UCSD-AML1 (cell line): ENCODE measurements around the gene PAN3.

ENCODE experiments used
- DNase-seq: peaks from one replicate; lab custom pipeline; 2025; ENCODE audit not compliant: unreplicated experiment; lab: John Stamatoyannopoulos, UW

Gene PAN3

DNA sequence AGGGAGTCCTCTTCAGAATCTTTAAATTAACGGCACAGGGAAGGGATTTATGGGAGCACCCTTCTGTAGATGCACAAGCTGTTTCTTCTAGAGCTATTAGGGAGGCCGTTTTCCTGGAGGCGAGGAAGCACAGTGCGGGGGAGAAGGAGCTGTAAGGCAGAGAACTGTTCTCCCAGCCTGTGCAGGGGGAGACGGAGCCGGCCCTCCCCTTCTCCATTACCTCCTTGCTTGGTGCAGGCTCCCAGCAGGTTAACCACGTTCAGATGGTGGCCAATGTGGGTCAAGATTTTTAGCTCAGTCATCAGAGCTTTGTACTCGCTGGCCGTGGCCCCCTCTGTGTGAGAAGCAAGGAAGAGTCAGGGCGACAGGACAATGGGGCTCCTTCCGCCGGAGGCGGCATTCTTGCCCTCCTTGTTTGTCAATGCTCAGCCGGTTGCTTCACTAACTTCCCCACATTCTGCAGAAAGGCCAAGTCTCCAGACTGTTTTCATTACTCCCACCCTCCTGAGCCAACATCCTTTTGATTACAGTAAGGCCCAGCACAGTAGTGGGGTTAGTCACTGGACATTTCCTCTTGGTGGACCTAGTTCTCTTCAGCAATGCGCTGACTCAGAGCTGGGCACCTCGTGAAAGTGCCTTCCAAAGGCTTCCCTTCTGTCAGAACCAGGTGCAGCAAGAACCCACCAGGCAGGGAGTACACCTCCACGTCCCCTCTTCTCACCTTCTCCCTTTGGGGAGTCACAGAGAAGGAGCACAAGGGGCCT lies 191.2 kb downstream of the PAN3 start:
- DNase-seq, result no peak

DNA sequence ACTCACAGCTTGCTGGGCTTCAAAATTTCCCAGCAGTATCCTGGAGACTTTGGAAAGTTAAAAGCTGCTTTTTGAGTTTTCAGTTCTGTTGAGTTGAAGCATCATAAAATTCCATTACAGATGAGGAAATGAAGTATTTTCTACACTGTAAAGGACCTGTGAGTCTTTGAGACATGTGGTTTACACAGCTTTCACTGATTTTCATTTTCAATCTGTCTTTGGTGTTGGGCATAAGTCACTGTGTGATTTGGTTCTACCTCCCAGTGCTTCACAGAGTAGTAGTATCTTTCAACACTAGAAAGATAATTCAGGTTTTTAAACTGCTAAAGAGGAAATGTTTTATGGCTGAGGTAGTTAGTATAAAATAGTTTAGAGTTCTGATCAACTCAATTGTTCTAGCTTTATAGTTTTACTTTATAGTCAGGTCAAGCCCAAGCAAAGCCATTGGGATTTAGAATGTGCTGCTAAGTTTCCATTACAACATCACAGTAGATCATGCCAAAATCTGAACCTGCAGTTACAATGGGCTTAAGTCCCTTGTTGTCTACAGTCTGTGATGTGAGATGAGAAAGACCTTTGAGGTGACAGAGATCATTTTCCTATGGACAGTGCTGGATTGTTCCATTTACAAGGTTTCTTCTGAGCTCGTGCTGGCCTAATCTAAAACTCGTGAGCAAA lies 195.0 kb downstream of the PAN3 start:
- DNase-seq, result no peak

DNA sequence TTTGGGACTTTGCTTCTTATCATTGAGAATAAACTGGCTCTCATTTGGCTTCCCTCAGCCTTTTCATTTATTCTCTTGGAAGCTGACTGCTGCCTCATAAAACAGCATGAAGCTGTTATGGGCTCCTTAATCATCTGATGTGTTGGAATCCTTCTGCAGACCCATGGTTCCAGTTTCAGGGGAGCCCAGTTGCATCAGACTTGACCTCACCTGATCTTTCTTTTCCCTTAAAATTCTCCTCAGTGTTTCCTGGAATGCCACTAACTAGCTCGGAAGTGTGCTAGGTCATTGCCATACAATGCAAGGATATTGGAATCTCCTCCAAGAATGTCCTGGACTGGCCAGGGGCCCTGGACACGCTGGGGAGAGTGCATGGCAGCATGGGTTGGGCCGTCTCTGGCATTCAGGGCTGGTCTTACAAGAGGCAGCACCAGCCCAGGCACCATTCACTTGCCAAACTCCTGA lies 197.9 kb downstream of the PAN3 start:
- DNase-seq, result no peak

DNA sequence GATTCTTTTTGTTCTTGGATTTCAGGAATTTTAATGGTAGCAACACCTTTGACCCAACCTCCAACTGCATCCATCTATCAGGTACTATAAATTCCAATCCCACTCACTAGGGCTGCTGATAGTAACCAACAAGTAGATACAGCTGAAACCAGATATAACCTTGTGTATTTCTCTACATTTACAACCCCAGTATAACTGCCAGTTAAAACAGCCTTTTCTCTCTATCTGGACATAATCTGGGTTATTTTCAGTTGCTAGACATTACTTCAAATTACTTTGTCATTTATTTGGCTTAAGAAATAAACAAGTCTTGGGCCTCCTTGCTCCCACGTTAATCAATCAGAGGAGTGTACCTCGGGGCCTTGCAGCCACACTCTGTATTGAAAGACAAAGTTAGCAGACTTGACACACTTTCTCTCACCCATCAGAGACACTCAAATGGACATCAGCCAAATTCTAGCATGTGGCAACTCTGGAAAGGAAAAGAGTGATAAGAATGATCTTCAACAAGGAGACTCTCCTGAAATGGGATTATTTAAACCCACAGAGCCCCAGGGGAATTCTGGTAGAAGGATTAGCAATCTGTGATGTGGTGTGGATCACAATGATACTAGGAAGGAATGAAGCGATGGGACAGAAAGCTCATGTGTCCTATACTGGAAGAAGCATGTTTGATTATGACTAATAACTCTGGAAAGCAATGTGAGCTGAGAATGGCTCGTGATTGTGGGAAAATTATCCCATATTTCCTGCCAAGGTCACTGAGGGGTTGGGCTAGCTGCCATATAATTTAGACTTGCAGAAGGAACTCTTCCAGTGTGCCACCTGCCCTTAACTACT lies 199.0 kb downstream of the PAN3 start:
- no peak for DNase-seq

DNA sequence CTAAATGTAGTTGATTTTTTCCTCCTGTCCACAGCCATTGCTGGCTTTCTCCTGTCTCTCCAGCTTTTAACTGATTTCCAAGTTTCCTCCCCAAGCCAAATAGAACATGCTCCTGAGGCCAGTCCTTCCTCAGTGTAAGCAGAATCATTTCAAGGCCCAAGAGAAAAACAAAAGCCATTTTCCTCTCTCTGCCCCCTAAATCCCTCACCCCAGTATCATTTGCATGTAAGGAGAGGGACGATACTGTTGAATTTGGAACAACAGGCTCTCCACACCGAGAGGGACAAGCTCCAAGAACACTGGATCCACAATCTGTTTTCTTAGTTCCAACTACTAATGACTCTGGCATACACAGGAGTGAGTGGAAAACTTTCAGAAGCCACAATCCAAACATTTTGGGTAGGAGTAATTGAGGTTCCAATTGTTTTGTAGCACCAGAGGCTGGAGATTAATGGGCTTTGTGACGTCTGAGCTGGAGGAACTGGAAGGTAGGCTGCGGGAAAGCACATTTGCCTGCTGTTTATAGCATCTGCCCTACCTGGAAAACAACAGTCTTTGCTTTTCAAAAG lies 199.7 kb downstream of the PAN3 start:
- DNase-seq, result no peak

DNA sequence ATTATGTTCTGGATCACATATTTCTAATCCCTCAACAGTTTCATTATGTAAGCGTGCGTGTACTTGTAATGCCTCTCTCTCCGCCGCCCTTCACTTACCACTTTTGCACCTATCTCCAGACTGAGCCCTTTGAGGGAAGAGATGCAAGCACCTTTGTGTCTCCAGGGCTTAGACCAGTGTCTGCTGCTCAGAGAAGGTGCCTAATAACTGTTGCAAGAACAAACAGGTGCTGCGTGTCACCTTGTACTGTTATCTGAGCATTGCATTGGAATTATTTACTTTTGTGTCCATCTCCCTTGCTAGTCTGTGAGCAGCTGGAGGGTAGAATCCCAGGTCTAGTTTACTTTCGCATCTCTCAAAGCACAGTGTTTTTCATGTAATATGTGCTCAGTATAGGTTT lies 200.4 kb downstream of the PAN3 start:
- no peak for DNase-seq

DNA sequence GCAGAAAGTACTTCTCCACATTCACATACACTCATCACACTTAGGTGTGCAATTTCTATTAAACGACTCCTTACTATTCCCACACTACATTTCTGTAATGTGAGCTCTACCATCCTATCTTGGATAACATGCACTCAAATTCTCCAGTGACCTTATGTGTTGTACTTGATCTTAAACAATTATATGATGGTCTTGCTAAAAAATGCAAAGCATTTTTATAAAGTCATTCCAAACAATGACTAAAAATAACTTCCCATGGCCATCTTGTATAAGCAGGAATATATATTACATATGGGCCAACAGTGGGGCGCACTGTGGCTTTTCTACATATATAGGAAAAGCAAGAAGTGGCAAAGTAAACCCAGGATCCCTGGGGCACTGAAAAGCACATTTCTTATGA lies 201.1 kb downstream of the PAN3 start:
- no peak for DNase-seq

DNA sequence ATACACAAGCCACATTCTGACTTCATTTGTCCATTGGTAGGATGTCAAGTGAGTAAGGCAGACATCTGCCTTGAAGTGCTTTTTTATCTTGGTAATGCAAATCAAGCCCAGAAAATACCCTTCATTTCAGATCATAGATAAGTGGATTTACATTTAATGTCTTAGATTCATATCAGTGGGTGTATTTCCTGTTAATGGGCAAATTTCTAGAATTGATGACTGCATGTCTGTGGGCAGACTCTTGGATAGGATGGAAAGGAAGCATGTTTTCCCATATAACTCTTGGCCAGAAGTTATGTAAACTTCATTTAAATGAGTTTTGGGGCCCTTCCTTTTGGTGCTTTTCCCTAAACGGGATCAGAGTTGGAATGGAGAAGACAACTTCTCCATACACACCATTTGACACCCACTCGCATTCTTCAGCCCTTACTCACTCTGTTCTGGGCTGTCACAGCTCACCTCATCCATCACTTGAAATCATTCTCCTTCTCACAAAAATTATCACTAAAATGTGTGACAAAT lies 202.0 kb downstream of the PAN3 start:
- no peak for DNase-seq

DNA sequence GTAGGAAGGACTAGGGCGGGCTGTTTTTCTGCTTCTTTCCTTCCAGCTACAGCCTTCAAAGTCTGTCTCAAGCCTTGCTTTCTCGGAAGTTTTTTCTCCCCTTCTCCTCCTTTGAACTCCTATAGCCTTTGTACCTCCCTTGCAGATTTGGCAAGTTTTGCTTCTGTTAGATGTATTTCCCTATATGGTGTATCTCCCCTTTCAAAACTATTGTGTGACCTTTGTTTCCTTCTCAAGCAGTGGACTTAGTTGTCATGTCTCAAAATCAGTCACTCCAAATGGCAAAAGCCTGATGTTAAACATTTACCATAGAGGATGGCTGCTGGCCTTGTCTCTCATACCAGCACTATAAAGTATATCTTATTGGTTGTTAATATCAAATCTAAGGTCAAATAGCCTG lies 203.9 kb downstream of the PAN3 start:
- no peak for DNase-seq

DNA sequence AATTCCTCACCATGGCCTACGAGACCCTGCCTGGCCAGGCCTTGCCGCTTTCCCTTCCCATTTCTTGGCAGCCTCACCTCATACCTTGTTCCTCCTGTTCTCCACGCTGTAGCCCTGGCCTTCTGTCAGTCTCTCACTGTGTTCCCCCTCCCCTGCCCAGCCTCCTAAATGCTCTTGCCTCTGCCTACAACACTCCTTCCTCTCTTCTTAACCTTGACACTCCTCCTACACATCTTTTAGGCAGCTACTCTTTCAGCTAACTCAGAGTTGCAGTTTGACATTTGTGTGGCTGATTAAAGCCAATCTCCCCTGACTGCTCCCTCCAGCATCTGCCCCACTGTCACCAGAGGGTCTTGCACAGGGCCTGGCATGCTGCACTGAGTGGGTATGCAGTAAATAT lies 205.8 kb downstream of the PAN3 start:
- no peak for DNase-seq
